Esophagus squamous epithelium (tissue), 5 donors: Measurements from ENCODE around the gene LAGE3. TPM values are rescaled to one million over a fixed set of nuclear protein-coding genes. Genes with fewer than 3 reads are reported as not detected.
A peak's percentile ranks its signal among the peaks of the same experiment; 100 is the strongest.

Experiments
- DNase-seq: peaks from one replicate; lab custom pipeline; 2025; lab: John Stamatoyannopoulos, UW
- H3K27ac ChIP-seq, 4 donors: fragments of 200-600 bp; sonication (generic); one replicate each; pipeline ENCODE4 v1.5.1; 2016 to 2019; ENCODE audit warnings: mild to moderate bottlenecking in 1 of 4
- H3K27me3 ChIP-seq, 4 donors: fragments of 200-600 bp; sonication (generic); 1 replicate in 3 of 4; 2 replicates in 1 of 4; pipeline versions ENCODE4 v1.5.1 to v1.6.0; 2017 to 2021; ENCODE audit warnings: antibody characterized with exemption in 1 of 4
- H3K36me3 ChIP-seq, 3 donors: fragments of 200-600 bp; sonication (generic); one replicate each; pipeline ENCODE4 v1.5.1; 2016 to 2019
- H3K4me1 ChIP-seq, 3 donors: fragments of 200-600 bp; sonication (generic); one replicate each; pipeline ENCODE4 v1.5.1; 2017 to 2019
- H3K4me3 ChIP-seq, 4 donors: fragments of 200-600 bp; sonication (generic); 1 replicate in 3 of 4; 2 replicates in 1 of 4; pipeline ENCODE4 v1.5.1; 2016 to 2019; ENCODE audit warnings: mild to moderate bottlenecking in 2 of 4, moderate library complexity in 1 of 4
- H3K9me3 ChIP-seq, 3 donors: fragments of 200-600 bp; sonication (generic); one replicate each; pipeline ENCODE4 v1.5.1; 2016 to 2019
- POLR2A ChIP-seq, 4 donors: fragments of 450-650 bp; IDR thresholded peaks; one replicate each; pipeline ENCODE4 v1.6.1; 2017; ENCODE audit warnings: antibody characterized with exemption in 4 of 4, mild to moderate bottlenecking in 4 of 4, moderate library complexity in 3 of 4
- WGBS, 2 donors: methylation state at CpG; one replicate each; pipeline ENCODE4 v1.1.5; 2018; 5-methylcytosine and 5-hydroxymethylcytosine counted together
- intact Hi-C: fragments of 100-400 bp; cut with DNase I; formaldehyde crosslinking; loops from one replicate; pipeline ENCODE4 v1.15.0; 2022
- total RNA-seq, 4 donors: library from RNA; depleted of rRNA; stranded (reverse); fragments of >200 nt; gene quantifications; one replicate each; pipeline ENCODE4 v1.1.0, GENCODE V29; 2016
- TF ChIP-seq, protein P1 (sequence below), 6 experiments: fragments of 450-650 bp in 4 of 6; fragments of 200-600 bp in 2 of 6; sonication (generic) in 2 of 6; IDR thresholded peaks; one replicate each; pipeline ENCODE4 v1.5.1; 2016 to 2019; ENCODE audit warnings: antibody characterized with exemption in 6 of 6, mild to moderate bottlenecking in 4 of 6, moderate library complexity in 4 of 6
- donor health status: DM: yes; HTN: yes; CAD: no.

Gene LAGE3
- total RNA-seq, 4 donors from 2014 or later: 18.2 to 44.3 (median 21.9) TPM

DNA sequence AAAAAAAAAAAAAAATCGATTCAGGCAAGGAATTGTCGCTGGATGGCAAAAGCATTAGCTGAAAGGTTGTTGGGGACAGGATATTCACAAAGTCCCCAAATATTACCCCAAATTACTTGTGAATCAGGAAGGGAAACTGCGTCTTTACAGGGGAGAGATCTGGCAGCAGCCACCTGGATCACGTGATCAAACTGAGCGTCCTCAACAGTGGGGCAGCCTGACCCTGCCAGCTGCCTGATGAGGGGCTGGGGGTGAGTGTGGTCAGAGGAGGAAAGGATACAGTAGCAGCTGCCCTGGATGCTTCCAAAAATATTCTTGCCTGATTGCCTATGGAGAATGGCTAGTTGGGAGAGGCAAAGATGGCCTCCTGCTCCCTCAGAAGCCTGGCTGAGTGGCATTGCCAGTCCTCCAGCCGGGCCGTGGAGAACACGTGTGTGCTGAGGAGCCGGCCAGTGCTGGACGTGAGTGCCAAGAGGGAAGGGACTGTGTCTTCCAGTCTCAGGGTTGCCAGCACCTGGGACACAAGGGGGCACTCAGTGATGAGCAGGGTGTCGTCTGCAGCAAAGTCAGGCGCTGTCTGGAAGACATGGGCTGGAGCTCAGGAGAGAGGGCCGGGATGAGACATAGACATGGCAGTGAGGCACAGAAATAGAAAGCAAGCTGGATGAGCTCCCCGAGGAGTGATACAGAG lies 3.0 kb upstream of the LAGE3 start:
- no peaks in the 10 kb centered on the region for H3K9me3 ChIP-seq
- peaks cover 4 to 44% (median 11%) of the 10 kb centered on the region in 3 donors for H3K4me1 ChIP-seq
- DNase-seq: no peak
- H3K27ac ChIP-seq: no peak overlapping the region
- H3K4me3 ChIP-seq: no peak overlapping the region
- no peak for TF ChIP-seq POLR2A (IDR thresholded peaks at IDR 0.05)
- WGBS, 2 donors: 70 to 73% methylated on average over 2 to 13 of the region's 14 CpGs
- peaks cover 0 to 10% (median 0%) of the 10 kb centered on the region in 3 donors for H3K36me3 ChIP-seq
- intact Hi-C loops: no loop called here
- H3K27me3 ChIP-seq: no peaks in the 10 kb centered on the region

- Histone ChIP-seq H3K4me3 (no peak overlapping the region), H3K27me3 (no peaks in the 10 kb centered on the region), H3K4me1 (peaks cover 4 to 40% (median 11%) of the 10 kb centered on the region in 3 donors), H3K36me3 (peaks cover 0 to 10% (median 0%) of the 10 kb centered on the region in 3 donors), H3K9me3 (no peaks in the 10 kb centered on the region), H3K27ac (no peak overlapping the region)
- intact Hi-C loops: no loop called here
- TF ChIP-seq, protein P1, sequence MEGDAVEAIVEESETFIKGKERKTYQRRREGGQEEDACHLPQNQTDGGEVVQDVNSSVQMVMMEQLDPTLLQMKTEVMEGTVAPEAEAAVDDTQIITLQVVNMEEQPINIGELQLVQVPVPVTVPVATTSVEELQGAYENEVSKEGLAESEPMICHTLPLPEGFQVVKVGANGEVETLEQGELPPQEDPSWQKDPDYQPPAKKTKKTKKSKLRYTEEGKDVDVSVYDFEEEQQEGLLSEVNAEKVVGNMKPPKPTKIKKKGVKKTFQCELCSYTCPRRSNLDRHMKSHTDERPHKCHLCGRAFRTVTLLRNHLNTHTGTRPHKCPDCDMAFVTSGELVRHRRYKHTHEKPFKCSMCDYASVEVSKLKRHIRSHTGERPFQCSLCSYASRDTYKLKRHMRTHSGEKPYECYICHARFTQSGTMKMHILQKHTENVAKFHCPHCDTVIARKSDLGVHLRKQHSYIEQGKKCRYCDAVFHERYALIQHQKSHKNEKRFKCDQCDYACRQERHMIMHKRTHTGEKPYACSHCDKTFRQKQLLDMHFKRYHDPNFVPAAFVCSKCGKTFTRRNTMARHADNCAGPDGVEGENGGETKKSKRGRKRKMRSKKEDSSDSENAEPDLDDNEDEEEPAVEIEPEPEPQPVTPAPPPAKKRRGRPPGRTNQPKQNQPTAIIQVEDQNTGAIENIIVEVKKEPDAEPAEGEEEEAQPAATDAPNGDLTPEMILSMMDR (IDR thresholded peaks at IDR 0.05): no peak
- no peak for TF ChIP-seq POLR2A (IDR thresholded peaks at IDR 0.05)
- 80 to 85% methylated on average over 1 to 5 of the region's 5 CpGs for WGBS, 2 donors
- no peak for DNase-seq
Observed at GRCh38 chrX:154481195-154481594, 2.1 kb upstream of the LAGE3 start.

DNA sequence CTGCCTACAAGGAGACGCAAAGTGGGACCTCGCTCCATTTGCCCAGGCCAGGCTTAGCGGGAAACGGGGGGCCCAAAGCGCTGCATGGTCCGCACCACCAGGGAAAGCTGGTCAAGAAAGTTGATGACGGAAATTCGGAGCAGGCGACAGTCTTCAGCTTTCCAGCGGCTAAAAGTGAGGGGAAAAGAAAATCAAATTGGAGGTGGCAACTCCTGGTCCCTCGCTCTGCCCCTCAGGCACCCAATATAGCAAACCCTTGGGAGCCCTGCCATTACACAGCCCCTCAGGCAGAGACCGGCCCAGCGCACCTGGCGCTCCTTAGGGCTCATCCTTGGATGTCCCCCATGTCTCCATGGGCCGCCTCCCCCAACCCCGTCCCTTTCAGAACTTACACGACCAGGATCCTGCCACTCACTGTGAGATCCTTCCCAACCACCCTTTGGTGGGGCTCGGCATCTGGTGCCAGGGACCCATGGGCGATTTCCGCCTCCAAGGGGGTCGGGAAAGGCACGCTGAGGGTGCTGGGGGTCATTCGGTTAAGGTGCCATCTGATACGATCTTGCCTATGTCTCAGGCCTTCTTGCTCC lies 1.1 kb downstream of the LAGE3 start:
- no peak for DNase-seq
- intact Hi-C loops: no loop called here
- H3K27ac ChIP-seq: peak overlapping the region; percentile 75 to 87 (median 82)
- peaks cover 0 to 18% (median 0%) of the 10 kb centered on the region in 3 donors for H3K4me1 ChIP-seq
- no peaks in the 10 kb centered on the region for H3K9me3 ChIP-seq
- WGBS, 2 donors: 64% methylated on average over 21 of the region's 24 CpGs; no CpG with 5 or more reads in 1 of the 2 donors
- H3K27me3 ChIP-seq: no peaks in the 10 kb centered on the region
- H3K36me3 ChIP-seq: no peaks in the 10 kb centered on the region
- TF ChIP-seq, protein P1 (IDR thresholded peaks at IDR 0.05): no peak
- TF ChIP-seq POLR2A (IDR thresholded peaks at IDR 0.05): no peak
- peak overlapping the region; percentile 45 to 70 (median 53) for H3K4me3 ChIP-seq

- TF ChIP-seq, protein P1 (IDR thresholded peaks at IDR 0.05): no peak
- TF ChIP-seq POLR2A (IDR thresholded peaks at IDR 0.05): no peak
- WGBS, 2 donors: 64 to 78% methylated on average over 7 to 8 of the region's 8 CpGs
- Histone ChIP-seq H3K4me1 (peaks cover 0 to 18% (median 0%) of the 10 kb centered on the region in 3 donors), H3K27ac (no peak overlapping the region), H3K36me3 (no peaks in the 10 kb centered on the region), H3K9me3 (no peaks in the 10 kb centered on the region), H3K4me3 (no peak overlapping the region), H3K27me3 (no peaks in the 10 kb centered on the region)
- no peak for DNase-seq
- intact Hi-C loops: no loop called here
Observed at GRCh38 chrX:154476821-154477220, 2.3 kb downstream of the LAGE3 start.

DNA sequence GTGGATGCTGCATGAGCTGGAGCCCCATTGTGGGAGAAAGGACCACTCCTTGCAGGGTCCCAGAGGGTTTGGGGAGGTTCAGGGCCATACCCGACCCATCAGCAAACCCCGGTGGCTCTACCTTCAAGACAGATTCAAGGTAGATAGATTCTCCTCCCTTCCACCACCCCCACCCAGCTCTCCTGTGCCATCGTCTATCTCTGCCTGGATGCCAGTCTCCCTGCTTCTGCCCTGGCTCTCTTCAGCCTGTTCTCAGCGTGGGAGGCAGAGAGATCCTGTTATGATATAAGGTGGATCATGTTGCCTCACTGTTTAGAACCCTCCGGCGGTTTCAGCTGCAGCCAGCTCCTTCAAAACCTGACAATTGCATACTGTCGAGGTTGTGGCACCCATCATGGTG lies 5.4 kb downstream of the LAGE3 start:
- H3K9me3 ChIP-seq: no peaks in the 10 kb centered on the region
- no peaks in the 10 kb centered on the region for H3K27me3 ChIP-seq
- no peak for DNase-seq
- peaks cover 0 to 29% (median 0%) of the 10 kb centered on the region in 3 donors for H3K36me3 ChIP-seq
- H3K27ac ChIP-seq: no peak overlapping the region
- peaks cover 0 to 10% (median 0%) of the 10 kb centered on the region in 3 donors for H3K4me1 ChIP-seq
- 74 to 90% methylated on average over 3 to 5 of the region's 7 CpGs for WGBS, 2 donors
- no peak overlapping the region for H3K4me3 ChIP-seq
- intact Hi-C loops: no loop called here
- TF ChIP-seq POLR2A (IDR thresholded peaks at IDR 0.05): no peak
- TF ChIP-seq, protein P1 (IDR thresholded peaks at IDR 0.05): no peak
